HL-60 (cell line): ENCODE data around the gene PTPN9.

ENCODE experiments used
- CTCF ChIP-seq: IDR thresholded peaks from one replicate; pipeline ENCODE4 v1.5.1; 2011; ENCODE audit warnings: low read length, control low read depth, inconsistent platforms; ENCODE audit not compliant: insufficient read depth
- GABPA ChIP-seq: IDR thresholded peaks from 2 replicates; pipeline ENCODE4 v1.6.1; 2012; ENCODE audit warnings: low read depth
- REST ChIP-seq: IDR thresholded peaks from 2 replicates; pipeline ENCODE4 v1.6.1; 2012; ENCODE audit warnings: low read depth; ENCODE audit not compliant: insufficient replicate concordance
- SPI1 ChIP-seq: IDR thresholded peaks from 2 replicates; pipeline ENCODE4 v1.6.1; 2012; ENCODE audit warnings: low read depth, mild to moderate bottlenecking, borderline replicate concordance

- TF ChIP-seq CTCF (no peak), REST (no peak), GABPA (no peak), SPI1 (no peak)
These were observed 127.9 kb downstream of the PTPN9 start for GRCh38 chr15:75451202-75451673.
